GM18858 (cell line): ENCODE measurements around the gene ARHGAP36.

ENCODE experiments used
- ATAC-seq: cut with Tn5 transposase; IDR thresholded peaks from one replicate; pipeline ENCODE4 v1.9.1; 2021; ENCODE audit not compliant: unreplicated experiment

The ARHGAP36 gene

DNA sequence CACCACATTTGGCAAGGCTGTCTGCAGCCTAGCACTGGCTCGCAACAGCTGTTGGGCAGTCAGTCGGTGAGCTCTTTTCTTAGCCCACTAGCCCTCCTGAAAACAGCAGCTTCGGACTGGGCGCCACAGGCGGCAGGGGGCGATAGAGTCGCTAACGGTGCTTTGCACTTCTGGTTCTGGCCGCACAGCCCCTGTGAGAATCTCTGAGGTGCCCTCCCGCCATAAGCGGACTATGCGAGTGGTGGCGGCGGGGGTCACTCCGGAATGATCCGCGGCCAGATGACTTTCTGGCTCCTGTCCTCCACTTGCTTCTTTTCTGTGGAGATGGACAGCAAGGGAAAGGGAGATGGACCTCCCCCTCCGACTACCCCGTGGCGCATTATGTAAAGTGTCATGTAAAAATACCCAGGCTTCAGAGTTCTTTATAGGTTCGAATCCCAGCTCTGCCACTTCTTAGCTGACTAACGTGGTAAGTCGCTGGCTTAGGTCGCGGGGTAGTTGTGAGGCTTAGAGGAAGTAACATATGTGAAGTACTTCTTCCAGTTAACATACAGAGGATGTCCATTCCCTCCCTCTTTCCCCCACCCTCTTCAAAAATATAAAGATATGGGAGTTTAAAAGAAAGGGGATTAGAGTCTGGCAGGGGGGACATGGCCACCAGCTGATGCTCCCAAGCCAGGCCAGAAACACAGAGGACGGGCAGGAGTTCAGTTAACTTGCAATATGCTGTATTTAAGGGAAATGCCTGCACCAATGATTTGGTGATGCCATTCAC is 11.0 kb downstream of the ARHGAP36 start:
- ATAC-seq: no peak

DNA sequence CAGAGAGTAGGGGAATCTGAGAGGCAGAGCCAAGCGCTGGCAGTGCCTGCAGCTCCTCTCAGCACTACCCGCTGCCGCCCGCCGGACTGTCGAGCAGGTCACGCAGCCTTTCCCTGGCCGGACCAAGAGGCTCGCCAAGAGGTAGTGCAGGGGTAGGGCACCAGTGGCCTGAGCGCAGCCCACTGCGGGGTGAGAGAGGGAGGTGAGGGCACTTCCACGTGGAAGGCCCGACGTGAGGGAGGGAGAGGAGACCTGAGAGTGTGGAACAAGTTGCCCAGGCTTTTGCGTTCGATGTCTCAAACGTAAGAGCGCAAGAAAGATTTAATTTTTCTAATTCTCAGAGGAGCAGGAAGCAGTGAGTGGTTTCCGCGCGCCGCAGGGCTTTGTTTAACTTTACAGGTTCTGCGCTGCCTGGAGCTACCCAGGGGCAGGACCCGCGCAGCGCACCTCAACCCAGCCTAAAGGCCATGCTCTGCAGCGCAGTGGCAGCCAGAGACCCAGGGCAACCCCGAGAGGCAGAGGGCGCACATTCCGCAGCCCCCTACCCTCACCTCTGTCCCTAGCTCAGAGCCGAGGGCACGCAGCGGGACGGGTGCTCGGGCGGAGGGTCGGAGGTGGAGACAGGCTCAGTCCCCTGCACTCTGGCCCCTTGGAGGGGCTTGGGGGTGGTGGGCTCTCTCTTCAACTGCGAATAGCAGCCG is 14.9 kb downstream of the ARHGAP36 start:
- ATAC-seq: no peak

GRCh38 chrX:131073607-131074006 is 15.5 kb downstream of the ARHGAP36 start:
- ATAC-seq: no peak

DNA sequence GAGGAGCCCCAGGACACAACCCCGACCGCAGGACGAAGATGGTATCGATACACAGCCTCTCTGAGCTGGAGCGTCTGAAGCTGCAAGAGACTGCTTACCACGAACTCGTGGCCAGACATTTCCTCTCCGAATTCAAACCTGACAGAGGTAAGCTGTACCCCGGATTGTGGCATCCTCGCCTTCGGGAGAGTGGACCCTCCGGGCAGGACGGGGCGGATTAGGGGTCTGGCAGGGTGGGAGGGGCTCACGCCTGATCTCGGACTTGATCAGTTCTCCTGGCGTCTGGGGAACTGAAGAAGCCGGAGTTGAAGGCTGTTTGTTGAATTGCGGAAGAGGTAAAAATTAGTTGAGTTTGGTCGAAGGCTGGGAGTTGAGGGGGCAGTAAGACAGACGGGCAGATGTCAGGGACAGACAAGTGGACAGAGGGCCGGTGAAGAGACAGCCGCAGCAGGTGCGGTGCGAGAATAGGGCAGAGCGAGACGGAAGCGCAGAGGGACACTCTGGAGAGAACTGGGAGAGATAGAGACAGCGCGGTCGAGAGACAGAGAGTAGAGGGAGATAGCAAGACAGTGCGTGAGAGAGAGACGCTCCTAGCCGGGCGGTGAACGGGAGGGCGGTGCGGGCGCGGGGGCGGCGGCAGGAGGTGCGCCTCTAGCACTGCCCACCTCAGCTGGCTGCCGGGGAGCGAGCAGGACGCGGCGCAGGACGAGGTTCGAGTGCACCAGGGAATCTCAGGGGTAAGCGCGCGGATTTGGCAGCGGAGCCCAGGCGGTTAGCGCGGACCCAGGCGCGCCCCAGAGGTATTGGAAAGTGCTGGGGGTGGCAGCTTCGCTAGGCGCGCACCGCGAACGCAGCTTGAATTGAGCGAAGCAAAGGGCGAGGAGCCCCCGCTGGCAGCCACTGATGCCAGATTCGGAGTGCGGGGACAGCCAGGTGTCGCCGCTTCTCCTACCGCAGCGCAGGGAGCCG is 23.9 kb downstream of the ARHGAP36 start:
- ATAC-seq: no peak

DNA sequence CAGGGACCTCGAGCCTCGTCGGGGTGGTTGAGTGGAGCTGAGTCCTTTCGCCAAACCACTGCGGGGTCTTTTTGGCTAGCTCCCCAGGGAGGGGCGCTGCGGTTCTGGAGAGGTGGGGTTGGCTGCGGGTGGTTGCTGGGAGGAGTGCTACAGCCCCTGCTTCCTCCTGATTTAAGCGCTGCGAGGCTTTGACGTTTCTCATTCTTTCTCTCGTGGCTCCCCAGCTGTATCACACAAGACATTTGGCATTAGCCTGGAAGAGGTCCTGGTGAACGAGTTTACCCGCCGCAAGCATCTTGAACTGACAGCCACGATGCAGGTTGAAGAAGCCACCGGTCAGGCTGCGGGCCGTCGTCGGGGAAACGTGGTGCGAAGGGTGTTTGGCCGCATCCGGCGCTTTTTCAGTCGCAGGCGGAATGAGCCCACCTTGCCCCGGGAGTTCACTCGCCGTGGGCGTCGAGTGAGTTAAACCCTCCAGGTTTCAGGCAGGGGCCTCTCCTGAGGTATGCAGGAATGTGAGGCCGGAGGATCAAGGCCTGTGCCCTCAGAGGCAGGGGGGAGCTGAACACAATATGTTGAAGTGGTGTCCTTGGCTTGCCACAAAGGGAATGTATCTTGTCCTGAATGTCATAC is 25.5 kb downstream of the ARHGAP36 start:
- ATAC-seq: no peak

- no peak for ATAC-seq
Observed at GRCh38 chrX:131084145-131084544, 26.0 kb downstream of the ARHGAP36 start.

- no peak for ATAC-seq
Observed at GRCh38 chrX:131136776-131137175, 78.6 kb downstream of the ARHGAP36 start.

GRCh38 chrX:131139072-131139471 is 80.9 kb downstream of the ARHGAP36 start:
- no peak for ATAC-seq
